B cell (primary cell): Measurements from ENCODE around the gene ANKFN1. TPM values are rescaled to one million over a fixed set of nuclear protein-coding genes. Genes with fewer than 3 reads are reported as not detected.

Experiments
- ATAC-seq: fragments of 200-7000 bp; cut with Tn5 transposase; one replicate; pipeline ENCODE4 v1.10.0; 2021; ENCODE audit warnings: low read depth, mild to moderate bottlenecking, moderate number of reproducible peaks, moderate library complexity
- CTCF ChIA-PET: fragments of 350-600 bp; sonication (Branson Sonifier 250); formaldehyde crosslinking; loops from one replicate; lab custom pipeline; 2021; ENCODE audit warnings: antibody characterized with exemption, inconsistent platforms; lab: Charles Lee
- POLR2A ChIA-PET: fragments of 350-600 bp; sonication (Branson Sonifier 250); formaldehyde crosslinking; loops from one replicate; lab custom pipeline; 2021; ENCODE audit warnings: antibody characterized with exemption; lab: Charles Lee
- DNase-seq: peaks from one replicate; pipeline ENCODE4 v3.0.0; 2013
- H2AFZ ChIP-seq: 2 replicates; pipeline ENCODE4 v1.6.1; 2012; ENCODE audit warnings: mild to moderate bottlenecking, low read depth, low read length; ENCODE audit not compliant: insufficient read depth, poor library complexity, severe bottlenecking
- H3K27ac ChIP-seq, 2 donors: 1 replicate in 1 of 2; 2 replicates in 1 of 2; pipeline ENCODE4 v1.5.1; 2012 to 2013; ENCODE audit warnings: low read length in 2 of 2, mild to moderate bottlenecking in 2 of 2, moderate library complexity in 1 of 2
- H3K27me3 ChIP-seq, 4 experiments: fragments of 200-600 bp in 1 of 4; sonication (generic) in 1 of 4; replicated peaks in 1 of 4; 1 replicate in 2 of 4; 2 replicates in 2 of 4; pipeline versions ENCODE4 v1.6.1 to v1.7.0; 2013 to 2016; ENCODE audit warnings: low read length in 3 of 4, mild to moderate bottlenecking in 2 of 4, mixed read lengths in 1 of 4, moderate library complexity in 1 of 4; ENCODE audit not compliant: insufficient read depth in 4 of 4, control insufficient read depth in 3 of 4; ENCODE audit errors: control extremely low read depth in 1 of 4
- H3K36me3 ChIP-seq, 2 experiments: replicated peaks in 1 of 2; 1 replicate in 1 of 2; 2 replicates in 1 of 2; pipeline versions ENCODE4 v1.6.1 to v1.7.1; 2013; ENCODE audit warnings: low read length in 1 of 2; ENCODE audit not compliant: insufficient read depth in 2 of 2, control insufficient read depth in 1 of 2; ENCODE audit errors: control extremely low read depth in 1 of 2, extremely low read depth in 1 of 2
- H3K4me1 ChIP-seq, 2 donors: fragments of 200-600 bp in 1 of 2; sonication (generic) in 1 of 2; 1 replicate in 1 of 2; 2 replicates in 1 of 2; pipeline versions ENCODE4 v1.5.1 to v1.6.1; 2013 to 2017; ENCODE audit warnings: low read length in 2 of 2; ENCODE audit not compliant: control insufficient read depth in 2 of 2, insufficient read depth in 2 of 2
- H3K4me2 ChIP-seq: replicated peaks from 2 replicates; pipeline ENCODE3; 2012; ENCODE audit warnings: mild to moderate bottlenecking, low read depth, low read length; ENCODE audit not compliant: poor library complexity, severe bottlenecking
- H3K4me3 ChIP-seq, 5 experiments: fragments of 200-600 bp in 1 of 5; sonication (generic) in 1 of 5; 1 replicate in 3 of 5; 2 replicates in 2 of 5; pipeline versions ENCODE4 v1.5.1 to v1.7.0; 2011 to 2016; ENCODE audit warnings: low read length in 4 of 5, mild to moderate bottlenecking in 4 of 5, low read depth in 2 of 5, control low read depth in 1 of 5, moderate library complexity in 1 of 5; ENCODE audit not compliant: insufficient read depth in 1 of 5; ENCODE audit errors: control extremely low read depth in 1 of 5, extremely low read depth in 1 of 5
- H3K79me2 ChIP-seq: fragments of 200-600 bp; sonication (generic); one replicate; pipeline ENCODE4 v1.6.0; 2016; ENCODE audit warnings: low read length; ENCODE audit not compliant: control insufficient read depth, insufficient read depth
- H3K9ac ChIP-seq: fragments of 200-600 bp; sonication (generic); 2 replicates; pipeline ENCODE4 v1.6.1; 2017; ENCODE audit warnings: mild to moderate bottlenecking, low read length, moderate library complexity
- H3K9me3 ChIP-seq, 3 donors: one replicate each; pipeline versions ENCODE4 v1.6.1 to v1.7.1; 2013; ENCODE audit warnings: low read length in 2 of 3; ENCODE audit not compliant: control insufficient read depth in 2 of 3, insufficient read depth in 1 of 3; ENCODE audit errors: control extremely low read depth in 1 of 3
- H4K20me1 ChIP-seq: 2 replicates; pipeline ENCODE4 v1.6.0; 2012; ENCODE audit warnings: mild to moderate bottlenecking, low read length; ENCODE audit not compliant: insufficient read depth, control insufficient read depth, poor library complexity, severe bottlenecking
- H3K27ac Mint-ChIP-seq: one replicate; pipeline ENCODE4 v1.8.0; 2021; ENCODE audit warnings: mixed read lengths
- H3K27me3 Mint-ChIP-seq: one replicate; pipeline ENCODE4 v1.8.0; 2021; ENCODE audit warnings: mixed read lengths
- H3K4me1 Mint-ChIP-seq: one replicate; pipeline ENCODE4 v1.8.0; 2021; ENCODE audit warnings: mixed read lengths
- H3K4me3 Mint-ChIP-seq: one replicate; pipeline ENCODE4 v1.8.0; 2021; ENCODE audit warnings: mixed read lengths
- H3K9me3 Mint-ChIP-seq: one replicate; pipeline ENCODE4 v1.8.0; 2022; ENCODE audit warnings: mixed read lengths; ENCODE audit not compliant: insufficient read depth
- CTCF ChIP-seq: fragments of 200-600 bp; IDR thresholded peaks from one replicate; pipeline ENCODE4 v1.8.0; 2022; ENCODE audit warnings: antibody characterized with exemption, mild to moderate bottlenecking
- EZH2 ChIP-seq: IDR thresholded peaks from 2 replicates; pipeline ENCODE4 v1.6.1; 2012; ENCODE audit warnings: borderline replicate concordance, low read depth, mild to moderate bottlenecking, moderate library complexity, low read length; ENCODE audit not compliant: insufficient read depth, poor library complexity, severe bottlenecking
- WGBS: methylation state at CpG from one replicate; pipeline ENCODE4 v1.1.5; 2013; ENCODE audit warnings: missing lambda C conversion rate; ENCODE audit not compliant: insufficient coverage; 5-methylcytosine and 5-hydroxymethylcytosine counted together
- intact Hi-C: fragments of 100-400 bp; cut with micrococcal nuclease; formaldehyde crosslinking; loops from one replicate; pipeline ENCODE4 v1.10.0; 2022
- polyA plus RNA-seq: library from polyadenylated mRNA; depleted of rRNA; stranded (reverse); fragments of >200 nt; gene quantifications from 2 replicates; pipeline ENCODE4 v1.2.3, GENCODE V29; 2012
- total RNA-seq, 2 donors: library from RNA; stranded (reverse); fragments of 120-200 nt in 1 of 2; gene quantifications; 1 replicate in 1 of 2; 2 replicates in 1 of 2; pipeline versions ENCODE4 v1.2.3 to v1.2.4, GENCODE V29; 2013 to 2022

ANKFN1 gene
- total and polyA plus RNA-seq, 2 donors (not counting 1 experiment from before 2014, with no cell fraction given): not detected

DNA sequence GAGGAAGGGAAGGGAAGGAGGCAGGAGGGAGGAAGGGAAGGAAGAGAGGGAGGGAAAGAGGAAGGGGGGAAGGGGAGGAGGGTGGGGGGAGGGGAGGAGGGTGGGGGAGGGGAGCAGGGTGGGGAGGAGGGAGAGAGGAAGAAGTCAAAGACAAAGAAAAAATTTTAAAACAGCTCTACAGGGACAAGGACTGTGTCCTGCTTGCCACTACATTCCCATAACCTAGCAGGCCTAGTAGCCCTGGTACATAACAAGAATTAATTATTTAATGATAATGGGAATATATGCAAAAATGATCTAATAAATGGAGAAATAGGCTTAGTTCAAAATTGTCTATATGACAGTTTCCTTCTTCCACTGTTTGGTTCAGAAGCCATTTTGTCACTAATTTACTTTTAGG lies 392.7 kb downstream of the ANKFN1 start:
- no peak overlapping the region for H3K9ac ChIP-seq
- Mint-ChIP-seq H3K9me3 (peaks cover 2% of the 10 kb centered on the region), H3K4me3 (no peak overlapping the region), H3K27ac (no peak overlapping the region), H3K4me1 (no peaks in the 10 kb centered on the region), H3K27me3 (peaks cover 12% of the 10 kb centered on the region)
- no peaks in the 10 kb centered on the region for H3K4me1 ChIP-seq
- DNase-seq (no peak), ATAC-seq (no peak)
- no peaks in the 10 kb centered on the region for H3K79me2 ChIP-seq
- ChIA-PET POLR2A (no interaction called here), CTCF (no interaction called here)
- no peaks in the 10 kb centered on the region for H3K9me3 ChIP-seq
- H3K27me3 ChIP-seq: no peaks in the 10 kb centered on the region
- no peak overlapping the region for H3K27ac ChIP-seq
- intact Hi-C loops: no loop called here
- H3K36me3 ChIP-seq: no peaks in the 10 kb centered on the region
- no peak for TF ChIP-seq CTCF
- no peak for TF ChIP-seq EZH2
- H4K20me1 ChIP-seq: no peaks in the 10 kb centered on the region
- no peak overlapping the region for H2AFZ ChIP-seq
- H3K4me3 ChIP-seq: no peak overlapping the region
- no peak overlapping the region for H3K4me2 ChIP-seq

- Mint-ChIP-seq H3K4me3 (no peak overlapping the region), H3K27me3 (peaks cover 4% of the 10 kb centered on the region), H3K9me3 (peaks cover 7% of the 10 kb centered on the region), H3K4me1 (no peaks in the 10 kb centered on the region), H3K27ac (no peak overlapping the region)
- Histone ChIP-seq H3K27me3 (no peaks in the 10 kb centered on the region), H3K4me3 (no peak overlapping the region), H3K36me3 (no peaks in the 10 kb centered on the region), H3K79me2 (no peaks in the 10 kb centered on the region), H3K9me3 (peaks cover 0 to 3% (median 0%) of the 10 kb centered on the region in 3 donors), H3K4me1 (no peaks in the 10 kb centered on the region), H3K9ac (no peak overlapping the region), H3K27ac (no peak overlapping the region), H3K4me2 (no peak overlapping the region), H2AFZ (no peak overlapping the region), H4K20me1 (no peaks in the 10 kb centered on the region)
- no peak for TF ChIP-seq CTCF
- no peak for TF ChIP-seq EZH2
- ChIA-PET CTCF (no interaction called here), POLR2A (no interaction called here)
- intact Hi-C loops: no loop called here
- ATAC-seq (no peak), DNase-seq (no peak)
- WGBS: 89% methylated on average over 2 of the region's 4 CpGs
These were observed 395.4 kb downstream of the ANKFN1 start for GRCh38 chr17:56548661-56549060.
